DMS114 treated with DMSO at 0.1 percent for 48 hours (cell line): ENCODE data around the gene GPR146.
"Not testable (repeated sequence)": the region's sequence is repeated elsewhere in the genome, so short reads cannot be mapped to it uniquely, and the experiment has no call there.

Source experiments
- DNase-seq: peaks from one replicate; lab custom pipeline; 2025; ENCODE audit not compliant: unreplicated experiment; lab: John Stamatoyannopoulos, UW

The GPR146 gene

GRCh38 chr7:1024876-1025742, 19.2 kb upstream of the GPR146 start:
- DNase-seq: no peak

DNA sequence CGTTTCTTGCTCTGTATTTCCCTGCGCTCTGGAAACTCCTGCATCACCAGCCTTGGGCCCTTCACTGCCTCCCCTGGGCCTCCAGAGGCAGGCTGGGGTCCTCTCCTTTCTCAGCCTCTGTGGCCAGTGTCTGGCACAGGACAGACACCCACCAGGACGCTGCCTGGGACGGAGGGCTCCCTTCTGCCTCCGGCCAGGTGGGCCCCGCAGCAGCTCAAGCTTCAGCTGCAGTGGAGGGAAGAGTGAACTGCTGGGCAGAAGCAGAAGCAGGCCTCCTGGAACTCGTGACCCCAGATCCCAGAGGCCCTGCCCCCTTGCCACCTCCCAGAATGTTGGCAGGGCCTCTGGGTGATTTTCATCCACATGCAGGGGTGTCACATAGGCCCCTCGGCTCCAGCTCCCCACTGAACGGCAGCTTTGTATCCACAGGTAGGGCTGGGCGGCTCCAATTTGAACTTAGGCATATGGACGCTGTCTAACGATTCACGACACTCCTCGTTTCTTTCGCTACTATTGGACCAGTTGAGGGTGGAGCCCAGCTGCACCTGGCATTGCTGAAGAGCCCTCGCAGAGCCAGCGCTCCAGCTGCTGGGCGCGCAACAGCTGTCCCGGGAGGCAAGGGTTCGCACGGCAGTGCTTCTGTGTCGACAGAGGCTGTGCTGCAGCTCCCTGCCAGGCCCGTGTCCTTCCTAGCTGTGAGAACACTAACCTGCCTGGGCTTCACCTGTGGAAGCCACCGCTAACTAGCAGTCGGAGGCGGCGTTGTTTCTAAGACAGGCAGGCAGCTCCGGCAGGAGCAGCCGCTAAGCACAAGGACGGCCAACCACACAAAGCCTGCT, 18.4 kb upstream of the GPR146 start:
- no peak for DNase-seq

GRCh38 chr7:1026721-1027161, 17.6 kb upstream of the GPR146 start:
- DNase-seq: no peak

DNA sequence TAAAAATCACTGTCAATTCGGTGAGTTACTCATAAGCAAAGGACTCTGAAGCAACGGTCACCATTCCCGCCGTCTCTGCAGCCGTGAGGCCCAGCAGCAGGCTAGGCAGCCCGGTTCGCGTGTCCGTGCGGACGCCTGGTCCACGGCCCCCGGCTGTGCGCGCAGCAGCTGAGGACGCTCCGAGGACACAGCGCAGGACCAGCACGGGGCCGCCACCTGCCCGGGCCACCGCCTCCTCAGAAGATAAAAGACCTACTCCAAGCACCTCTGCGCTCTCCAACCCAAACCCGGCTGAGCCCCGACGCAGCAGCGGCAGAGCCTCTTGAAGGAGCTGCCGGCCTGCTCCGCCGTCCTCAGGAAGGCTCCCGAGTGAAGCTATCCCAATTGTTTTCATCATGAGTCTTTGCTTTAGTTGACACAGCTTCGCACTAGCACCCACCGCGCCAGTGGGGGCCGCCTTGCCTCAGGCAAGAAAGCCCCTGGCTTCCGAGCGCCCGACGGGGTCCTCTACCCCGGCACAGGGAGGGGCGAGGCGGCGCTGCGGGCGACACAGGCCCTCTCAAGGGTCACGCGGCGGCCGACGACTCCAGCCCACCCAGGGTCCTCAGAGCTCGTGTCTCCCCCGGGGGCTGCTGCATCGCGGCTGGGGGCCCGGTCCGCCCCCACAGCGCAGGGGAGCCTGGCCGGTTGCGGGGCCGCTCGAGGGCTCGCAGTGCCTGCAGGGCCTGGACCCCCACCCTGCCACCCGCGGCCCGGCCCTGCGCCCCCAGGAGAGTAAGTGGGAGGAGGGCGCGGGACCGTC, 16.9 kb upstream of the GPR146 start:
- no peak for DNase-seq

DNA sequence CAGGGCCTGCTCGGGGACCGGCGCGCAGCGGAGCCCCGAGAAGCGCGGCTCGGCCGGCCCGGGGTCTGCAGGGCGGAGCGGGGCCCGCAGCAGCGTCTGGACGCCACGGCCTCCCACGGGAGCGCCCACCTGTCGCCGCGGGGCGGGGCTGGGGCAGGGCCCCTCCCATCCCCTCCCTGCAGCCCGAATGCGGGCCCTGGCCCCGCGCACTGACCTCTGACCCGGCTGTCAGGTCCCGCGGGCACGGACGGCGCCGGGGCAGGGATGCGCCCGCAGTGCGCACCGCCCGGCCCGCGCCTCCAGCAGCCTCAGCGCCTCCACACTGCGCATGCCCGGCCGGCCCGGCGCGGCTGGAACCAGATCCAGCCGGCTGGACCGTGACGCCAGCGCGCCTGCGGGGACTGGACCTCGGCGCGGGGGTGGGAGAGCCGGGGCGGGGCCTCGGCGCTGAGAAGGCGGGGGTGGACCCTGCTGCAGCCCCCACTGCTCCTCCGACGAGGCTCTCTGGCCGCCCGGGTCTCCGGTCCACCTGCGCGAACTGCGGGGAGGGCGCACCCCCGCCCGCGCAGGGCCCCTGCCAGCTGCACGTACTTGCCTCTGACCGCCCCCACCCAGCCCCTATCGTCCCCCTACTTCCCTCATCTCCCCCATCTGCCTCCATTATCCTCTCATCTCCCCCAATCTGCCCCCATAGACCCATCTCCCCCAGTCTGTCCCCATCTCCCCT, 16.1 kb upstream of the GPR146 start:
- DNase-seq: peak; percentile 50

DNA sequence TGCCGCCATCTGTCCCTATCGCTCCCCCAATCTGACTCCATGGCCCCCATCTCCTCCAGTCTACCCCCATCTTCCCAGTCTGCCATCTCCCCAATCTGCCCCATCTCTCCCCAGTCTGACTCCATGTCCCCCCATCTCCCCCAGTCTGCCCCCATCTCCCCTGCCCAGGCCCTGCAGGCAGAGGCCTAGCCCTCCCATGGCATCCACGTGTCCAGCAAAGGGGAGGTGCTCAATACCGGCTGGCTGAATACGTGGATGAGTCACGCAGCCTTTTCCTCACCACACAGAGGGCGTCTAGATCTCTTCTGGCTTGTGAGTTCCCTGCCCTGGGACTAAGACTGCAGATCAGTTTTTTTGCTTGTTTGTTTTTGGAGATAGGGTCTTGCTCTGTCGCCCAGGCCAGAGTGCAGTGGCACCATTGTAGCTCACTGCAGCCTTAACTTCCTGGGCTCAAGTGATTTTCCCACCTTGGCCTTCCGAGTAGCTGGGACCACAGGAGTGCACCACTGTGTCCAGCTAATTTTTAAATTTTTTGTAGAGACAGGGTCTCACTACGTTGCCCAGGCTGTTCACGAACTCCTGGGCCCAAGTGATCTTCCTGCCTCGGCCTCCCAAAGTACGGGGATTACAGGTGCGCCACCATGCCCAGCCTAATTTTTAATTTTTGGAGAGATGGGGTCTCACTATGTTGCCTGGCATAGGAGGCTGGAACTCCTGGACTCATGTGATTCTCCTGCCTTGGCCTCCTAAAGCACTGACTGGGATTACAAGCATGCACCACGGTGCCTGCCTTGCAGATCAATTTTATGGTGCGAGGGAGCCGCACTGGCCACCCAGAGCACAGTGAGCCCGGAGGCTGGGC, 15.3 kb upstream of the GPR146 start:
- DNase-seq: peak; percentile 55

- no peak for DNase-seq
Measured at GRCh38 chr7:1029637-1030443, 14.5 kb upstream of the GPR146 start.

- no peak for DNase-seq
Measured at GRCh38 chr7:1030444-1031070, 13.8 kb upstream of the GPR146 start.

- no peak for DNase-seq
Measured at GRCh38 chr7:1031716-1032455, 12.5 kb upstream of the GPR146 start.

DNA sequence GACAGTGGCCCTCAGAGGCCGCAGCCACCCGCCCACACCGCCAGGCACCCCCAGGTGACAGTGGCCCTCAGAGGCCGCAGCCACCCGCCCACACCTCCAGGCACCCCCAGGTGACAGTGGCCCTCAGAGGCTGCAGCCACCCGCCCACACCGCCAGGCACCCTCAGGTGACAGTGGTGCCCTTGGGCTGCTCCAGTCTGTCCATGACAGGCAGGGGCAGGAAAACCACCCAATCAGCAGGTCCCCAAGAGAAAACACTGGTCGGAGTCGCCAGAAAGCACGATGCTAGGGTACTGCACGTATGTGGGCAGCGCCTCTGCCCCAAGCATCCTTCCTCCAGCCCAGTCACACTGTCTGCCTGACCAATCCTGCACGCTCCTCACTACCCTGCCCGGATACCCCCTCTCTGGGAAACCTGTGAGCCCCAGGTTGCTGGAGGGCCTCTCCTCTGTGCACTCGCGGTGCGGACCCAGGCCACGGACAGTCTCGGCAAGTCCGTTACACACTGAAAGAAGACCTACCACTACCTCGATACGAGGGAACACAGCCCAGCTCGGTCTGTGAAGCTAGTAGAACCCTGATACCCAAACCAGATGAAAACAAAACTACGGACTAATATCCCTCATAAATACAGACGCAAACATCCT, 11.7 kb upstream of the GPR146 start:
- no peak for DNase-seq

- no peak for DNase-seq
Measured at GRCh38 chr7:1033546-1034145, 10.7 kb upstream of the GPR146 start.

DNA sequence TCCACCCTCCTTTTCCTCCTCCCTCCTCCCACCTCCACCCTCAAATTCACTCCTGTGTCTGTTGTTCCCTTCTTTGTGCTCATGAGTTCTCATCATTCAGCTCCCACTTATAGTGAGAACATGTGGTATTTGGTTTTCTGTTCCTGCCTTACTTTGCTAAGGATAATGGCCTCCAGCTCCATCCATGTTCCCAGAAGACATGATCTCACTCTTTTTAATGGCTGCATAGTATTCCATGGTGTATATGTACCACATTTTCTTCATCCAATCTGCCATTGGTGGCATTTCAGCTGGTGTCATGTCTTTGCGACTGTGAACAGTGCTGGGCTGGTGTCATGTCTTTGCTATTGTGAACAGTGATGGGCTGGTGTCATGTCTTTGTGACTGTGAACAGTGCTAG, 9.6 kb upstream of the GPR146 start:
- DNase-seq: not testable (repeated sequence)

GRCh38 chr7:1036164-1036928, 8.0 kb upstream of the GPR146 start:
- not testable (repeated sequence) for DNase-seq

DNA sequence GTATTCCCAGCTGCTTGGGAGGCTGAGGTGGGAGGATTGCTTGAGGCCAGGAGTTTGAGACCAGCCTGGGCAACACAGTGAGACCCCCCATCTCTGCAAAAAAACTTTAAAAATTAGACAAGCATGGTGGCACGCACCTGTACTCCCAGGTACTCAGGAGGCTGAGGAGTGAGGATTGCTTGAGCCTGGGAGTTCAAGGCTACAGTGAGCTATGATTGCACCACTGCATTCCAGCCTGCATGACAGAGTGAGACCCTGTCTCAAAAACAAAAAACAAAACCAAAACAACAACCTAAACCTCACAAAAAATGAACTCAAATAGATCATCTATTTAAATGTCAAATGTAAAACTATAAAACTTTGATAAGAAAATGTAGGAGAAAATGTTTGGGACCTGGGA, 4.1 kb upstream of the GPR146 start:
- DNase-seq: not testable (repeated sequence)

GRCh38 chr7:1040790-1041189, 3.6 kb upstream of the GPR146 start:
- peak; percentile 24 for DNase-seq
